ENCODE data around the gene ARHGAP10. TPM values are rescaled to one million over a fixed set of nuclear protein-coding genes. Genes with fewer than 3 reads are reported as not detected.

The ARHGAP10 gene
- total and polyA plus RNA-seq, 2 donors from 2014 or later, result 13.4 to 20.3 TPM

DNA sequence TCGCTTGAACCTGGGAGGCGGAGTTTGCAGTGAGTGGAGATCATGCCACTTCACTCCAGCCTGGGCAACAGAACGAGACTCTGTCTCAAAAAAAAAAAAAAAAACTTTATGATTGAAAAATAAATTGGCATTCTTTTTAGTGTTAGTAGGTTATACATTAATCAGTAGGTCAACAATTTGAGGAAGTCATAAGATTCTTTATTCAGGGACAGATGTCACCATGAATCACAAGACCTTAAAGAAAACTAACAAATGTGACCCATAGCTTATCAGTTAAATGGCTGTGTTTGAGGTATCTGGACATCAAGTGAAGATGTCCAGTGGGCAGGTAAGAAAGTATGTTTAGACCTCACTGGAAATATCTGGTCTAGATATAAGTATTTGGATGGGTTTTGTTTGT, 38.7 kb upstream of the ARHGAP10 start:
- FAIRE-seq (no peak), DNase-seq (no peak)
- H3K36me3 ChIP-seq (ENCODE audit: control insufficient read depth in 2 of 3, insufficient read depth in 3 of 3, low read length in 3 of 3), result no peaks in the 10 kb centered on the region
- intact Hi-C loops (cut with DNase I), result no loop called here
- no peak overlapping the region for H3K27ac ChIP-seq (ENCODE audit: low read depth in 2 of 2, low read length in 2 of 2)
- no peaks in the 10 kb centered on the region for H3K9me3 ChIP-seq (ENCODE audit: control insufficient read depth in 2 of 3, insufficient read depth in 1 of 3, low read length in 3 of 3)
- H3K9ac ChIP-seq (ENCODE audit: low read length in 3 of 3), result no peak overlapping the region
- no peaks in the 10 kb centered on the region for H3K27me3 ChIP-seq (ENCODE audit: control insufficient read depth, insufficient read depth, low read length)
- TF ChIP-seq, protein P1, sequence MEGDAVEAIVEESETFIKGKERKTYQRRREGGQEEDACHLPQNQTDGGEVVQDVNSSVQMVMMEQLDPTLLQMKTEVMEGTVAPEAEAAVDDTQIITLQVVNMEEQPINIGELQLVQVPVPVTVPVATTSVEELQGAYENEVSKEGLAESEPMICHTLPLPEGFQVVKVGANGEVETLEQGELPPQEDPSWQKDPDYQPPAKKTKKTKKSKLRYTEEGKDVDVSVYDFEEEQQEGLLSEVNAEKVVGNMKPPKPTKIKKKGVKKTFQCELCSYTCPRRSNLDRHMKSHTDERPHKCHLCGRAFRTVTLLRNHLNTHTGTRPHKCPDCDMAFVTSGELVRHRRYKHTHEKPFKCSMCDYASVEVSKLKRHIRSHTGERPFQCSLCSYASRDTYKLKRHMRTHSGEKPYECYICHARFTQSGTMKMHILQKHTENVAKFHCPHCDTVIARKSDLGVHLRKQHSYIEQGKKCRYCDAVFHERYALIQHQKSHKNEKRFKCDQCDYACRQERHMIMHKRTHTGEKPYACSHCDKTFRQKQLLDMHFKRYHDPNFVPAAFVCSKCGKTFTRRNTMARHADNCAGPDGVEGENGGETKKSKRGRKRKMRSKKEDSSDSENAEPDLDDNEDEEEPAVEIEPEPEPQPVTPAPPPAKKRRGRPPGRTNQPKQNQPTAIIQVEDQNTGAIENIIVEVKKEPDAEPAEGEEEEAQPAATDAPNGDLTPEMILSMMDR (IDR thresholded peaks at IDR 0.05; ENCODE audit: borderline replicate concordance, extremely low read depth, insufficient read depth), result no peak
- no peaks in the 10 kb centered on the region for H3K4me1 ChIP-seq (ENCODE audit: control insufficient read depth in 2 of 3, insufficient read depth in 2 of 3, low read depth in 1 of 3, low read length in 3 of 3)
- H3K4me3 ChIP-seq (ENCODE audit: low read length in 3 of 3), result no peak overlapping the region

DNA sequence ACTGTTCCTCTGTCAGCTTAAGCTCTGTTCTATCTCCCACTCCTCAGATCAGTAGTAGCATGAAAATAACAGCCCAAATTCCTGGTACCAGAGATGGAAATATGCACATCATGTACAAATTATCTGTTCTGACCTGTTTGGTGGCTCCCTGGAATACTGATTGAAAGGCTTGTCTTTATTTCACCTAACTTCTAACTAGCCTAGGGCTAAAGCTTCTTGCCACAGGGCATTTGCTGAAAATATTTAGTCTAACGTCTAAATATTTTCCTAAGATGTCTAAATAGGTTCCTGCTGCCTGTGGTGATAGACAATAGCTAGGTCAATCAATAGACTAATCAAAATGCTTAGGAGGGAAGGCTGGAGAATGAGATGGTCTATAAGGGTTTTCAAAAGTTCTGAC, 35.0 kb upstream of the ARHGAP10 start:
- Histone ChIP-seq H3K4me1 (ENCODE audit: control insufficient read depth in 2 of 3, insufficient read depth in 2 of 3, low read depth in 1 of 3, low read length in 3 of 3) (no peaks in the 10 kb centered on the region), H3K27me3 (ENCODE audit: control insufficient read depth, insufficient read depth, low read length) (no peaks in the 10 kb centered on the region), H3K36me3 (ENCODE audit: control insufficient read depth in 2 of 3, insufficient read depth in 3 of 3, low read length in 3 of 3) (no peaks in the 10 kb centered on the region), H3K9ac (ENCODE audit: low read length in 3 of 3) (no peak overlapping the region), H3K27ac (ENCODE audit: low read depth in 2 of 2, low read length in 2 of 2) (no peak overlapping the region), H3K9me3 (ENCODE audit: control insufficient read depth in 2 of 3, insufficient read depth in 1 of 3, low read length in 3 of 3) (peaks cover 0 to 3% (median 0%) of the 10 kb centered on the region in 3 donors), H3K4me3 (ENCODE audit: low read length in 3 of 3) (no peak overlapping the region)
- no peak for FAIRE-seq
- intact Hi-C loops (cut with DNase I), result no loop called here
- TF ChIP-seq, protein P1 (IDR thresholded peaks at IDR 0.05; ENCODE audit: borderline replicate concordance, extremely low read depth, insufficient read depth), result no peak
- DNase-seq, result no peak

DNA sequence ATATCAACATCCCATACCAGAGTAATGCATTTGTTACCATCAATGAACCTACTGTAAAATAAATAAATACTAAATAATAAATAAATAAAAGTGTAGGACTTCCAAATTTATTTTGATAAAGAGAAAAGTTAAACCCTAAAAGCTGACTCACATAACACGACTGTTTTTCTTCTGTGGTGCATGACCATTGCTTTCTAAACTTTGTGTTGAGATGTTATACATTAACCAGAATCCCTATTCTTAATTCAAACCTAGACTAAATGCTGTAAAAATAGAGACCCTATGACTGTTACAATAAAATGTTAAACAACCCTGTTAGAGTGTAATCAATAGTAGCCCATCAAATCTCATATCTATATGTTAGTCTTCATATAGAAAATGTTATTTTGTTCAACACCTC, 27.0 kb upstream of the ARHGAP10 start:
- peak; percentile 83 for FAIRE-seq
- Histone ChIP-seq H3K9ac (ENCODE audit: low read length in 3 of 3) (no peak overlapping the region), H3K27me3 (ENCODE audit: control insufficient read depth, insufficient read depth, low read length) (no peaks in the 10 kb centered on the region), H3K4me3 (ENCODE audit: low read length in 3 of 3) (no peak overlapping the region), H3K27ac (ENCODE audit: low read depth in 2 of 2, low read length in 2 of 2) (no peak overlapping the region), H3K4me1 (ENCODE audit: control insufficient read depth in 2 of 3, insufficient read depth in 2 of 3, low read depth in 1 of 3, low read length in 3 of 3) (peaks cover 0 to 3% (median 0%) of the 10 kb centered on the region in 3 donors), H3K36me3 (ENCODE audit: control insufficient read depth in 2 of 3, insufficient read depth in 3 of 3, low read length in 3 of 3) (no peaks in the 10 kb centered on the region), H3K9me3 (ENCODE audit: control insufficient read depth in 2 of 3, insufficient read depth in 1 of 3, low read length in 3 of 3) (peaks cover 0 to 3% (median 0%) of the 10 kb centered on the region in 3 donors)
- TF ChIP-seq, protein P1 (IDR thresholded peaks at IDR 0.05; ENCODE audit: borderline replicate concordance, extremely low read depth, insufficient read depth), result no peak
- intact Hi-C loops (cut with DNase I), result loop anchor here (5.0 kb wide), 1 partner anchor 162 kb away; no protein-coding TSS in a partner anchor
- peak in 2 of 5 donors; percentile 40 to 42 for DNase-seq

All from kidney (tissue), 14 donors.